Activated T-cell treated with anti-CD3 and anti-CD28 coated beads for 1 hour (primary cell): ENCODE results near the gene E2F3.

Experiments used
- DNase-seq: peaks from one replicate; pipeline ENCODE4 v3.0.0-alpha.2; 2020; ENCODE audit warnings: low read depth

Gene E2F3

DNA sequence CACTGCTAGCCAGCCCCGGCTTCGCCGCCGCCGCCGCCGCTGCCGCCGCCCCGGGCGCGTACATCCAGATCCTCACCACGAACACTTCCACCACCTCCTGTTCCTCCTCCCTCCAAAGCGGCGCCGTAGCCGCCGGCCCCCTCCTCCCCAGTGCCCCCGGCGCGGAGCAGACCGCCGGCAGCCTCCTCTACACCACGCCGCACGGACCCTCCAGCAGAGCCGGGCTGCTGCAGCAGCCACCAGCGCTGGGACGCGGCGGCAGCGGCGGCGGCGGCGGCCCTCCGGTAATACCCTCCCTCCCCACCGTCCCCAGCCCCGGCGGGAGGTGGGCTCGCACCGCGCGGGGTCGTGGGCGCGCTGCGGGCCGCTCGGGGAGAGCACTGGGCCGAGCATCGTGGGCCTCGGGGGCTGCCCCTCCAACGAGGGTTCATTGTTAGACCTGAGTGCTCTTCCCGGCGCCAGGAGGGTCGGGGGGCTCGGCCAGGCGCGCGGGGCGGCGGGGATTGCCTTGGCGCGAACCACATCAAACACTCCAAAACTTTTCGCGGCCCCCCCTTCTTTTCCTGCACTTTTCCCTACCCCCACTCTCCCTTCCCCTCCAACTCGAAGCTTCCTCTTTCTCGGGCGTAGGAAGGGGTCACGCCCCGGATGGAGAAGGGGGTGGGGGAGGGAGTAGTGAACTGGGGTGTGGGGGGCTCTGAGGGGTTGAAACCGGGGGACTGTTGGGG lies 827 bp downstream of the E2F3 start:
- DNase-seq: no peak

DNA sequence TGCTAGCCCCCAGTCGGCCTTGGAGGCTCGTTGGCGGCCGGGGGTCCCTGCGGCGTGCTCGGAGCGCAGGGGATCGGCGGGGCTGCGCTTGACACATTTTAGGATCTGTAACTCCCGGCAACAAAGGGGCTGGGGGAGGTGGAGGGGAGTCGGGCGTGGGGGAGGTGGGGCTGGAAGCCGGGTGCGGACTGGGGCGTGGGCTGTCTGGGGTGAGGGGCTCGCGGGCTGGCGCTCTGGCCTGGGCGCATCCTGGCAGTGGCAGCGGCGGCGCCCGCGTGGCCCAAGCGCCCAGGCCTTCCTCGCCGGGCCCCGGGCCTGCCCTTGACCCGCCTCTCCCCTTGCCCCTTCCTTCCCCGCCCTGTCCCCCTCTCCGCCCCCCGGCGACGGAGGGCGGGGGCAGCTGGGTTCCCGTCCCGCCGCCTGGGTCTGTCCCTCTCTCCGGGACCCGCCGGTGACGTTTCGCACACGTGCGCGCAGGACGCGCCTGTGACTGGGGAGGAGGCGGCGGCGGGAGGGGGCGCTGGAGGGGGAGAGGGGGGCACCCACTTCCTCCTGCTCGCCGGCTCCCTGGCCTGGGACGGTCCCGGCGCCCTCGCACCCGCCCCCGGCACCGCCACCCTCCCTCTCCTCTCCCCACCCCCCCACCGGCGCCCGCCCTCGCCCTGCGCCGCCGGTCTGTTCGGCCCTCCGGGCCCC lies 1.5 kb downstream of the E2F3 start:
- peak; percentile 67 for DNase-seq

DNA sequence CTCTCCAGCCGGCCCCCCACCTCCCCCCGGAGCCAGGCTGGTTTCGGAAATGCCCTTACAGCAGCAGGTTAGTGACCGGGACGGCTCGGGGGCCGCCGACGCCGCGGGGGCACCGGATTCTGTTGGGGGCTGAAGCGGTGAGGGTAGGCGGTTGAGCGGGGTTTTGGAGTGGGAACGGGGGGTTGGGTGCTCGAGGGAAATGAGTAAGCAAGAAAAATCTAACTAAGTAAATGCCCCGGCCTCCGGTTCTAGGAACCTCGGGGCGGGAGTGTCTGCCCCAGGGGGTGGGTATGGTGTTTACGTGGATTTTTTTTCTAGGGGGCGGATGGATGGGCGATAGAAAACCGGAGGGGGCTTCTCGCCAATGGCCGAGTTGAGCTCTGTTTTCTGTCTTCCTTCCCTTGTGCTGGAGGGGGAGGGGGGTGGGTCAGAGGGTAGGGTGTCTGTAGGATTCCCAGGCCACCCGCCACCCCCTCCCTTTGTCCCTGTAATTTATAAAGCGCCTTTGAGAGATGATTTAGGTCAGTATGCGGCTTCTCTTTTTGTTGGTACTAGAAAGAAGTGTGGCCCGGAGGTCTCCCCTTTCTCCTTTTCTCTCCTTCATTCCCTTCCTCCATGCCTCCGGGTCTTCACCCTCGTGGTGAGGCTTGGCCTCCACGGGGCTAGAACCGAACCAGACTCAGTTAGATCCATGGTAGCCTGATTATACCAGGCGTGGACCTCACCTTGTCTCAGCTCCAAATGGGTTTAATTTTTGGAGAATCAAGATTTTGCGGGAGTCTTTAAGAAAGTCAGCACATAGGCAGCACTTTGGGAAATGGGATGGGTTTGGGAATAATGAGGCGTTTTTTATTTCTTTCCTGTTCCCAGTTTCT lies 2.3 kb downstream of the E2F3 start:
- DNase-seq: peak; percentile 45

DNA sequence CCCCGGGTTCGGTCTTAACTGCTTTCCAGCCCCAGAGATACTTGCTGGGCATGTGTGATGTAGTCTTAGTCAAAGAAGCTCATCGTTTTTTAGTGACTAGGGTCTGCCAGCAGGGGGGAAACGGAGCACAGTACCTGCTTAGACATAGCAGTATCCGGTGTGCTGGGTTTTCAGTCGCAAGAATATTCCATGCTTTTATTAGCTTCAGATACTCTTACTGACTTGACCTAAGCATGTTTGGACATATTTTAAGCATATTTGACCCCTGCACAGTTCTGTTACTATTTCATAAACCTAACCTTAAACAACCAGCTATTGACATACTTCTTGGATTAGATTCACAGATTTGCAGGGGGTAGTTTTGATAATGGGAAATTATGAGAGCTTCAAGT lies 3.0 kb downstream of the E2F3 start:
- DNase-seq: peak; percentile 53

DNA sequence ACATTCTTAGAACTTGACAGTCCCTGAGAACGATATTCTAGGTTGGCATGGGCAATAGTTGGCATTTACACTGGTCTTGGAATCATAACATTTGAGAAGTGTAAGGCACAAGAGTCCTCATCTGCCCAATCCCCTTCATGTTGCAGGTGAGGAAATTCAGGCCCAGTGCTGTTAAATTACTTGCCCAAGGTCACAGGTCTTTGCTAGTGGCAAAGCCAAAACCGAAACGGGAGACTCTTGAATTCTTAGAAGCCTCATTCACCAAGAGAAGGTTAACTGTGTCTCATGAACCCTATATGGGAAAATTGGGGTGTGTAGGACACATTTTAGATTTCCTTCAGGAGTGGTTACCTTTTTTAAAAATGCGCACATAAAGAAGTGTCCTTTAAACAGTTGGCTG lies 7.2 kb downstream of the E2F3 start:
- DNase-seq: no peak

DNA sequence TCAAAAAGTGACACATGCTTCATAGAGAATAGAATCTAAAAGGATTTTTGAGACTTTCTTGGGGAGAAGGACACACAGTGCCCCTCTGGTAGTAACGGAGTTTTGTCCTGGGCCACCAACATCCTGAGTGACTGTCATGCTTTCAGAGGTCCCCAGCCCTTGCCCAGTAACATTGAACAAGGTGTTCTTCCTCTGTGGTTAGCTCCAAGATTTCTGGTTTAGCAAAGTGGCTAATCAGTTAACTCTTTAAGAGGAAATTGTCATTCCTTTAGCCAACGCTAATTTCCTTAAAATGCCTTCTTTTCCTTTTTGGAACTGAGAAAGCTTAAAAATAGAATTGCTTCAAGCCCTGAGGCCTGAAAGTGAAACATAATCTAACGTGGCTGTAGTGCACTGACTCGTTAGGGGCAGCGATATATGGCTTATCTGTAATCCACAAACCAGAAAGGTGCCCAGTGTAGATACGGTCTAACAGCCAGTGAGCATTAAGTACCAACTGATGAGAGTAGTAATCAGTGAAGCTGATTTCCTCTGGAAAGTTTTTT lies 7.8 kb downstream of the E2F3 start:
- DNase-seq: no peak

DNA sequence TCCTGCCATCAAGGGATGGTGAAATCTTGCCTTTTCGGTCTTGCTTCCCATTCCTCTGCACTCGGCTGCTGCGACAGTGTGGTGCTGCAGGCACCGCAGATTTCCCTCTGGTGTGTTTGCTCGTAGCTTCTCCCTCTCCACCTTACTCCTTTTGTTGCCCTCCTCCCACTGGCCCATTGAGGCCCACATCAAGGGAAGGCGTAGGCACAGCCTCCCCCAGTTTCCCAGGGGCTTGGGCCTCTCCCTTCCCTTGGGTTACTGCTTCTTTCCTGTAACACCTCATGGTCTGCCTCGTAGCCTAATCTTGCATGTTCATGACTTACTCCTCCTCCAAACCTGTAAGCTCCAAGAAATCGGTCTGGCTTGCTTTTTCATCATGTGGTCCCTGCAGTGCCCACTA lies 9.9 kb downstream of the E2F3 start:
- no peak for DNase-seq

DNA sequence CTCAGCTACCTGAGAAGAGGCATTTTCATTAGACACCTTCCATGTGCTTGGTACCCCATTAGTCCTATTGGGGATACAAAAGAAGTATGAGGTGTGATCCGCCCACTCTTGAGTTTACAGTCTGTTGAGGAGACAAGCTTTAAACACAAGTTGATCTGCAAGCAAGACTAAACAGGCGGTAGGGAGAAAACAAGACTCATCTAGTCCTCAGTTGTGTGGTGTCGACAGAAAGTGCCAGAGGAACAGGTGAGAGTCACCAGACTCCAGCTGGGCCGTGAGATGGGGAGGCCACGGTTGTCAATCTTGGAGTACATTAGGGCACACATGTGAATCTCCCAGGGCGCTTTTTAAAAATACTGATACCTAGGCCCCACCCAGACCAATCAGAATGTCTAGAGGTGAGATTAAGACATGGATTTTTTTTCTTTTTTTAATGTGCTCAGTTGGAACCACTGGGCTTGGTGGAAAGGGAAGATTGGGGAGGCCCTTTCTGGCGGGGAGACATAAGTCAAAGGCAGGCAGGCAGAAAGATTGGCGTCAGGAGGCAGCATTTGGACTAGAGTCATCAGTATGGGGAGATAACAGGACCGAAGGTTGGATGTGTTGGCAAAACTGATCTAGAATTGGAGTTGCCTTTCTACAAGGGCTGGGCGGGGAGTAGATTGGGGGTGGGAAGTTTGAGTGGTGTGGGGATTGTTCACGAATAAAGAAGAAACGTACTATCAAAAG lies 10.4 kb downstream of the E2F3 start:
- no peak for DNase-seq

DNA sequence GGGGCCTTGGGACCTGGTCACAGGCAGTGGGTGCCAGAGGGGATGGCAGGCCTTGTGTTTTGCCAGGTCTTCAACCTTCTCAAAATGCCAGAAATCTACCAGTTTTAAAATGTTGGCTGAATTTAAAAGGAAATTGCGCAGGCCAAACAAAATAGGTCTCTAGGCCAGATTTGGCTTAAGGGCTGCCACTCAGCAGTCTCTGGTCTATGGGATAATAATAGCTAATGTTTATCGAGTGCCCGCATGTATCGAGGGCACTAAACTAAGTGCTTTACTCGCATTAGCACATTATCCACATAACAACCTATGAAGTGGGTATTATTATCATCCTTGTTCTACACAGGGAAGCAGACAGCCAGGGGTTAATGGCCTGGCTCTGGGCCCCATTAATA lies 11.0 kb downstream of the E2F3 start:
- DNase-seq: no peak

DNA sequence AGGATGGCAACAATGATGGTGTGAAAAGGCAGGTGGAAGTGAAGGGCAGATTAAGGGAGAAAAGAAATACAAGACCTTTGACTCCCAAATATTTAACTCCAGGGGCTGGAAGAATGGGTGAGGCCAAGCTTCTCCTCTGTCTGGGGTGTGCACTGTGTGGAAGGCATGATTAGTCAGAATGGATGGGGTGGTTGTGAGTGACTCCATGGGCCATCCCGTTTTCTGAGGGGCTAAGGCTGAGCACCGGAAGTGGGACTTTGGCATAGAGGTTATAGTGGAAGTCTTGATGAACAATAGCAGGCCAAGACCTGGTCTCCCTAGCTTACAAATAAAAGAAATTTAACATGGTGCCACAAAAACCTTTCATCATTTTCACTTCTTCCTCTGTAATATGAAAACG lies 12.1 kb downstream of the E2F3 start:
- no peak for DNase-seq

DNA sequence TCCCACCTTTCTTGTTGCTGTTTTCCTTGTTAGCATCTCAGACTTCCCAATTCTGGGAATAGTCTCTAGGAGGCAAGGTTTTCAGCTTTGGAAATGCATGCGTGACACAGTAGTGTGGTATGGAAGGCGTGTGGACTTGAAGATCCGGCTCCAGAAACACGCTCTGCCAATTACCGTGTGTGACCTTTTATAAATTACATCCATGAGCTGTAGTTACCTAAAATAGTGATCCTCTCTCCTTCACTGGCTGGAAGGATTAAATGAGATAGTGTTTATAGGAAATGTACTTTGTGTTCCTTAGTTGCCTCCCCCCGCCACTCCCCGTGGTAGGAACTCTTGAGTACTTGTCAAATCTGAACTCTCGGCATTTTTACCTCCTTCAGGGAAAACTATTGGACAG lies 13.0 kb downstream of the E2F3 start:
- DNase-seq: no peak

DNA sequence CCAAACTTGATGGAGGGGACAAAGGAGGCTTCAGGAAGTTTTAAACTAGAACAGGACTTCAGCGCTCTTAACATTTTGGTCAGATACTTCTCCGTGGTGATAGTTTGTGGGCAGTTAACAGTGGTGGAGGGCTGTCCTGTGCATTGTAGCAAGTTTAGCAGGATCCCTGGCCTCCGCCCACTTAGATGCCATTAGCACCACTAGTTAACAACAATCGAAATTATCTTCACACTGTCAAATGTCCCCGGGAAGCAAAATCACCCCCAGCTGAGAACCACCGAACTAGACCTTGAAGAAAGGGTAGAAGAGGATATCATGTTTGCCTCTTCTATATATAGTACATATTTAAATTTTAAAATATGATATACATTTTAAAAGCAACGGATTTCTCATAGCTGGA lies 13.6 kb downstream of the E2F3 start:
- DNase-seq: no peak

DNA sequence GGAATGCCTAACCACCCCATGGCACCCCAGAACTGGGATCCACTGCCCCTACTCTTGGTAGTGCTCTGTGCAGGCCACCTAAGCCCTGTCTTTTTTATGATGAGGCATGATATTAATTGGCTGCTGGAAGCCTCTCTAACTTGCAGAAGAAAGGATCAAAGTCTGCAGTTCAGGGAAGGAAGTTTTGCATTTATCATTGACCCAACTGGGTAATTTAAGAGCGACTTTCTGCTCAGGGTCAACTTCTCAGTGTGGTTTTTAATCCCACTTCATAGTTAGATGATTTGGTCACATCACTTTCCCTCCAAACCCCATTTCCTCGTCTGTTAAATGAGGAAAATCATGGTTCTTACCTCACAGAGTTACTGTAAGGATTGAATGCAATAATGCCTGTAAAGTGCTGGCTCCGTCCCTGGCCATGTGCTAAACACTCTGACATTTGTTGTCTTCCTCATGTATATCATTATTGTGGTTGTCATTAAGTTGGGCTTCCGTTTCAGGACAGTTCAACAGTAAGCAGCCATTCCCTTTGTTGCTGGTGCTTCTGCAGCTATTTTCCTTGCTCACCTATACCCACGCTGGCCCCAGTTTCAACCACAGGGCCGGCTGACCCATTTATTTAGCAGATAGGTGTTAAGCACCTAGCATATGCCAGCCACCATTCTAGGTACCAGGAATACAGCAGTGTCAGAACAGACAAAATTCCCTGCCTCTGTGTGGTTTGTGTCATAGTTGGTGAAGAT lies 14.2 kb downstream of the E2F3 start:
- DNase-seq: no peak

DNA sequence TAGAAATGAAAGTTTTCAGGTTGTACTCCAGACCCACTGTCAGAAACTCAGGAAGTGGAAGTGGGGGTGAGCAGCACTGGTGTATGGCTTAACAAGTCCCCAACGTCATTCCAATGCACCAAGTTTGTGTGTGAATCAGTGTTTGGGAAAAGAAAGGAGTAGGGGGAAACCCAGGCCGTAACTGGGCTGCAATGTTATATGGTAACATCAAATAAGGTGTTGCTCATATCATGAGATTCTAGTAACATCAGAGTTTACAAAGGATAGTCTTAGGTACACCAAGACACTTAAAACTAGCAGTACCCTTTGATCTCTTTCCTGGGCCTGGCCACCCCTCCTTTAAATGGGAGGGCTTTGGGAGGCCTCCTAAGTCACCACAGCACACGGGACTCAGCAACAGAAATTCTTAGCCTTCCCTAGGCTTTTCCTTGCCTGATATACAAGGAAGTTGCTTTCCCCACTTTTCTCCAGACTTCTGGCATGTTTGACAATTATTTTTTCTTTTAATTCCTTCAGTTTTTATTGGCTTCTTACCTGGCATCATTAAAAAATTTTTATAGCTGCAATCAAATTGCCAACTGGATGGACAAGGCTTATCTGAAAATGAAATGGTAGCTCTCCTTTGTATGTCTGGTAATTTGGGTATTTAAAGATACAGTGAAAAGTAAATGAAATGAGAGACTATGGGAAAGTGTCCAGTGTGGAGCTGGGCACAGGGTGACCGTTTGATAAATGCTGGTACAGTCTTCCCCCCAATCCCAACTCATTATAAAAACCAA lies 15.1 kb downstream of the E2F3 start:
- DNase-seq: no peak

DNA sequence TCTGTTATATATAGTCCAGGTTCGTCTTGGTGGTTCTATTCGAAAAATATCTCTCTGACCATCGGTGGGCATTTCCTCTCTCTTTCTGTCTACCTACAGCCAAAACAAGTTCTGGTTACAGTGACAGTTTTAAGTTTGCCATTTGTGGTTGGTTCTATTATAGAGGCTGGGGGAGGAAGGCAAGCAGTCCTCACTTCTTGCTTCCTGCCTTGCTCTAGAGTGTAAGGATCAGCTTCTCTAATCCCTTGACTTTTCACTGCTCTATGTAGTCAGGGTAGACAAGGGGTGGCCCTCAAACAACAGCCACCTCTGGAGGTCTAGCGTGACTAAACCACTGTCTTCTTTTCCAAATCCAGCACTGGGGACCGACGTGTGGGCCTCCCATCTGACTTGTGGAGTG lies 16.1 kb downstream of the E2F3 start:
- DNase-seq: no peak

DNA sequence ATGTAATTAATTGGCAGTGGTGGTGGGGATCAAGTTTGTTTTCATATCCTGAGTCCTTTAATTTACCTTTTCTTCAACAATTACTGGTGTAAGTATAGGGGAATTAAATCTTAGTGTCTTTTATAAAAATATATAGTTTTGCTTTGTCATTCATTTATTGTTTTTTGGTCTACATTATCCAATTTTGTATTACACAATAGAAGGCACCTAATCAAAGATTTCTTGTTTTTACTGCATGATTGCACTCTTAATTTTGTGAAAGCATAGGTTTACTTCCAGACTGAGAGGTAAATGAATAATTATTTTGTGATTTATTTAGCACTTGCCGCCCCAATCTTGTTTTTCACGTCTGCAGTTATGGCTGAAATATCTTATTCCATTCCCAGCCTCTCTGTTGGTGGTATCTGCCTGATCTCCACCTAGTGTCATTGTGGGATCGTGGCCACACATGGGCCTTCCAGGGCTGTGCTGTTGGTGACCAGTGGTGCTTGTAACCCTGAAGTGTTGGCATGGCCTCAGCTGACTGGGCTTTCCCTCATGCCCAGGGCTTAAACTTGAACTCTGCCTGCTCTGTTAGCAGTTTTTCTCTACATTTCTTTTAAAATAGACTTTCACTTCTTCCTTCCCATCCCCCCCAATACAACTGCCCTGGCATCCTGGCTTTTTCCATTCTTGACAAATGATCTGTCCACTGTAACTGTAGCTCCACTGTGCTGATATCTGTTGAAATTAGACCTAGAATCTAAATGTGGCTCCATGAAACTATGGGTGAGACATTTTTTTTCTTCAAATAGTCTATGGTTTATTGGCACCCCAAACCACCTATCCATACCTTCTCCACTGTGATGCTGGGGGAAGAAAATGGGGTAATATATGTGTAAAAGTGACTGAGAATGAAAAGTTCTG lies 24.8 kb downstream of the E2F3 start:
- DNase-seq: no peak

DNA sequence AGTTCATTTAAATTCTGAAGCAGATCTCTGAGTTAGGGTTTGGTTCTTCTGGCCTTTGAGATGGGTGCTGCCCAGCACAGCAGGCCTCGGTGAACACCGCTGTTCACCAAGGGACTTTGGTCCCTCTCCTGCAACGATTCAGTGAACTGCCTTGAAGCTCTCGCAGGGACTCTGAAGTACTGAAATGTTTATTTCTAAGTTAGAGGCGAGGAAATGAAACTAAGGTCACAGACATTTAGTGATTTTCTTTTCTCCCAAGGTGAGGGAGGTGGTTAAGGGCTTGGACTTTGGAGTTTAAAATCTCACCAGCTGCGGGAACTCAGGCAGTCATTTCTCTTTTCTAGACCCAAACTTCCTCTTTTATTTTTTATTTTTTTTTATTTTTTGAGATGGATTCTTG lies 26.2 kb downstream of the E2F3 start:
- no peak for DNase-seq

DNA sequence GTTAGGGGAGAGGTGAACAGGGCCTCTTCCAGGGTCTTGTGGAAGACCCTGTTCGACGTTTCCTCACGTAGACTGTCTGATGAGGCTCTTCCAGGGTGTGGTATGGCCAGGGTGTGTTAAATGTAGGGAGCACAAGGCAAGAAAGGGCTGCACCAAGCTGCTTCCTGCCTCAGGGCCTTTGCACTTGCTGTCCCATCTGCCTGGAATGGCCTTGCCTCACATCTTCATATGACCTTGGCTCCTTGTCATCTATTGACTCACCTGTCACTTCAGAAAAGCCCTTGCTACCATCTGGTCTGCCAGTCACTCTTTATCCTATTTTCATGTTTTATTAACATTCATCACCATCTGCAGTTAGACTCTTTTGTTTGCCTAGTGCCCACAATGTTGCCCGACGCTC lies 31.0 kb downstream of the E2F3 start:
- DNase-seq: no peak

DNA sequence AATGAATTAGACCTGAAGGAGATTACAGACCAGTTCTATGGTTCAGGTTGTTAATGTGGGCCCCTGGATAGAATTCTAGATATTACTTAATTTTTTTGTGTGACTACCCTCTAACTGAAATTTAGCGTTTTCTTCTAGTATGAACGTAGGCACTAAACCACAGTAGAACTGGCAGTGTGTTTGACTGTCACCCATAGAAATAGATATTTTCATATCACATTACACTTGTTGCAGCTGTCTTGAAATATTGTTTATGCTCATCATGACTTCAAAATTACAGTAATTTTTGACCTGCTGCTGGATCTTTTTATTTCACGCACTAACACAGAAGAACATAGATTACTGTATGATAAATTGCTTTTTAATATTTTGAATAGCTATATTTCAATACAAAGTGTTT lies 31.6 kb downstream of the E2F3 start:
- DNase-seq: no peak
